GM20431 (cell line): ENCODE results near the gene SLC25A44.

Experiments used
- in situ Hi-C: fragments of 300-500 bp; cut with MseI, MboI; formaldehyde crosslinking; loops from one replicate; pipeline ENCODE4 v1.15.0; 2020; ENCODE audit warnings: low sequenced_read_pairs; ENCODE audit not compliant: unreplicated experiment

SLC25A44 gene

DNA sequence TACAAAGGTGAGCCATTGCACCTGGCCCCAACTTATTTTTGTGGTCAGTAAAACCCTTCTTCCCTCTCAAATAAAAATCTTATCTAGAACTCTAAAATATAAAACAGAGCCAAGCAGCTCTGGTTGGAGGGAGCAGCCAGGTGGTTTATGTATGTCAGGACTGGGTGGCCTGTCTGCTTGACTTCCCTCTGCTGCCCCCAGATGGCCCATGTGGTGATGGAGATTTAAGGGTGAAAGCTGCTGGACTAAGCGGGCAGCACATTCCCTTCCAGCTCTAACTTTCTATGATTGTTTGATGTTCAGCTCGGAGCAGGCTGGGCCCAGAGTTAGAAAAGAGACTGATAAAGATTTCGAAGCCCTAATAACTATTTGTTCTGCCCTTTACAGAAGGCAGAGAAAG lies 65.9 kb downstream of the SLC25A44 start:
- in situ Hi-C loops, result no loop called here

GRCh38 chr1:156260896-156261295 lies 67.0 kb downstream of the SLC25A44 start:
- in situ Hi-C loops, result no loop called here
